22Rv1 (cell line): Measurements from ENCODE around the gene PLXDC2.

Experiments
- CTCF ChIP-seq: fragments of 450-650 bp; IDR thresholded peaks from 2 replicates; pipeline ENCODE4 v1.5.1; 2017; ENCODE audit warnings: mild to moderate bottlenecking
- ZFX ChIP-seq: fragments of 450-650 bp; IDR thresholded peaks from 2 replicates; pipeline ENCODE4 v1.6.1; 2017; ENCODE audit warnings: antibody characterized with exemption, borderline replicate concordance

GRCh38 chr10:20313665-20314064, 497.4 kb downstream of the PLXDC2 start:
- TF ChIP-seq CTCF, result no peak
- no peak for TF ChIP-seq ZFX
